Kidney capillary endothelial cell (primary cell): Measurements from ENCODE around the gene MAP2K6.

ENCODE experiments used
- DNase-seq: peaks from one replicate; pipeline ENCODE4 v3.0.0-alpha.2; 2018; ENCODE audit warnings: low spot score

The MAP2K6 gene

DNA sequence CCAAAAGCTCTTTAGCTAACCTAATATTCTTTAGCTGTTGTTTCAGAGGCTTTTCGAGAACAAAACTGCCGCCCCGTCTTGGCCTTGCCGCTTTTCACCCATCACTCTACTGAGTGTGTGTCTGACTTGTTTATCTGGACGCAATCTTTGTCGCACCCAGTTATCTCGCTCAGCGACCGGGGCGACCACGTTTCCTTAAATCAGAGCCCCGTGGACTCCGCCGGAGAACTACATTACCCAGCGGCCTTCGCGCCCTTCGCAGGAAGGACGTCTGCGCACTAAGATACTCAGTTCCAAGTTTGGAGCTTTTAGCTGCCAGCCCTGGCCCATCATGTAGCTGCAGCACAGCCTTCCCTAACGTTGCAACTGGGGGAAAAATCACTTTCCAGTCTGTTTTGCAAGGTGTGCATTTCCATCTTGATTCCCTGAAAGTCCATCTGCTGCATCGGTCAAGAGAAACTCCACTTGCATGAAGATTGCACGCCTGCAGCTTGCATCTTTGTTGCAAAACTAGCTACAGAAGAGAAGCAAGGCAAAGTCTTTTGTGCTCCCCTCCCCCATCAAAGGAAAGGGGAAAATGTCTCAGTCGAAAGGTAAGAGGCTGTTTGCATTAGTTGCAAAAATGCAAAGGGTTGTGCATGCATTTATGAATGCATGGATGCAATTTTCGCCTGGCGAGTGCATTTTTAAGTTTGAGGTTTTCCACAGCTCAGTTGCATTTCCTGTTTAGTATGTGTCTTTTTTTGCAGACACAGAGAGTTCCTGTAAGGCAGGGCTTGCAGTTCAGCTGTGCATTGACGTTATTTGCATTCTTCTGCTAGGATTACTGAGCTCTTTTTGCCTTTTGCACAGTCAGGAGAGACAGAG, at the start of gene MAP2K6:
Gene MAP2K6 (plus strand): TSS at position 290 of the 867 bp plus-strand sequence. CDS start 288 bp downstream, at position 578.
- DNase-seq = peak; percentile 64

- no peak for DNase-seq
Observed at GRCh38 chr17:69367298-69367697, 47.2 kb upstream of the MAP2K6 start.

- no peak for DNase-seq
Observed at GRCh38 chr17:69373069-69373468, 41.4 kb upstream of the MAP2K6 start.

DNA sequence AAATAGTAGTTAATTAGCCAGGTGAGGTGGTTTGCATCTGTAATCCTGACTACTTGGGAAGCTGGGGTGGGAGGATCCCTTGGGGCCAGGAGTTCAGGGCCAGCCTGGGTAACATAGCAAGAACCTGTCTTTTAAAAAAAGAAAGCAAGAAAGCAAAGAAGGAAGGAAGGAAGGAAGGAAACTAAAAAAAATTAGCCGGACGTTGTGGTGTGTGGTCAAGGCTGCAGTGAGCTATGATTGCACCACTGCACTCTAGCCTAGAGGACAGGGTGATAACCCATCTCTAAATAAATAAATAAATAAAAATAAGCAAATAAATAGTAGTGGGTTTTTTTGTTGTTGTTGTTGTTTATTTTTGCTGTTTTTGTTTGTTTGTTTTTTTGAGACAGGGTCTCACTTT, 39.3 kb upstream of the MAP2K6 start:
- no peak for DNase-seq

- DNase-seq = no peak
Observed at GRCh38 chr17:69388822-69389442, 25.6 kb upstream of the MAP2K6 start.

- DNase-seq = no peak
Observed at GRCh38 chr17:69390795-69391501, 23.5 kb upstream of the MAP2K6 start.

DNA sequence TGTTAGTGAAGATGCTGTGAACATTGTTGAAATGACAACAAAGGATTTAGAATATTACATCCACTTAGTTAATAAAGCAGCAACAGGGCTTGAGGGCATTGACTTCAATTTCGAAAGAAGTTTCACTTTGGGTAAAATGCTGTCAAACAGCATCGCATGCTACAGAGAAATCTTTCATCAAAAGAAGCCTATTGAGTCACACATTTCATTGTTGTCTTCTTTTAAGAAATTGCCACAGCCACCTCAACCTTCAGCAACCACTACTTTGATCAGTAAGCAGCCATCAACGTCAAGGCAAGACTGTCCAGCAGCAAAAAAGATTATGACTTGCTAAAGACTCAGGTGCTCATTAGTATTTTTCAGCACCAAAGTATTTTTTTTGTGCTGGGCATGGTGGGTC, 13.2 kb upstream of the MAP2K6 start:
- DNase-seq = no peak

DNA sequence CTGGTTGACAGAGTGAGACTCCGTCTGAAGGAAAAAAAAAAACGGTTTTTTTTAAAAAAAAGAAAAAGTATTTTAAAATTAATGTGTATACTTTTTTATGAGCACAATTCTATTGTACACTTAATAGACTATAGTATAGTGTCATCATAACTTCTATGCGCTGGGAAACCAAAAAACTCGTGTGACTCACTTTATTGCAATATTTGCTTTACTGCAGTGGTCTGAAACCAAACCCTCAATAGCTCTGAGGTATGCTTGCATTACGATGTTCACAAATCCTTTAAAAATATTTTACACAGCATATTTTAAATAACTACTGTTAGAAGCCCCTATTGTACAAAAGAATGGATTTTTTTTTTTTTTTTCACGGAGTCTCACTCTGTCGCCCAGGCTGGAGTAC, 12.4 kb upstream of the MAP2K6 start:
- no peak for DNase-seq

DNA sequence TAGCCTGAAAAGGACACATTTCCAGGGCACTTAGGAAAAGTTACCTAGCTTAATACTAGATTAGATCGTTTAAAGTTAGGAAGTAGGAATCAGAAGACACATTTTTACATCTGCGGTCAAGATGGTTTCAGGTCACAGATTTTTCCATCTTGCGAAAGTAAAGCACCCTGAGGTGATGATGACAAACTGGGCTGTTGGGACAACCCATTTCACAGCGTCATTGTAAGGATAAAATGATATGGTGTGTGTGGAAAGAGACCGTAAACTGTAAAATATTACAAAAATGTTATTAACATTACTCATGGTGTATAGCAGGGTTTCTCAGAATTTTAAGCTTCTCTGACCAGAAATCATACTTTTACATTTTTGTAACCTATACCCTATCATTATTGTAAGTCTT, 10.1 kb upstream of the MAP2K6 start:
- no peak for DNase-seq

DNA sequence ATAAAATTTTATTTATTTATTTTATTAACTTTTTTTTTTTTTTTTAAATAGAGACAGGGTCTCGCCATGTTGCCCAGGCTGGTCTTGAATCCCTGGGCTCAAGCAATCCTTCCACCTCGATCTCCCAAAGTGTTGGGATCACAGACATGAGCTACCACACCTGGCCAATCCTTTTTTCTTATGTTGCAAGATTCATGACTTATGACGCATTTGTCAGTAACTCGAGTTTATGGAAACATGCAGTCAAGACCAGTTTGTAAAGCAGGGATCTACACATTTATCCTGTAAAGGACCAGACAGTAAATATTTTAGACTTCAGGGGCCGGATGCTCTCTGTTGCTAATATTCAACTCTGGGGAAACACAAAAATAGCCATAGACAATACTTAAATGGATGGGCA, 9.4 kb upstream of the MAP2K6 start:
- DNase-seq = no peak

DNA sequence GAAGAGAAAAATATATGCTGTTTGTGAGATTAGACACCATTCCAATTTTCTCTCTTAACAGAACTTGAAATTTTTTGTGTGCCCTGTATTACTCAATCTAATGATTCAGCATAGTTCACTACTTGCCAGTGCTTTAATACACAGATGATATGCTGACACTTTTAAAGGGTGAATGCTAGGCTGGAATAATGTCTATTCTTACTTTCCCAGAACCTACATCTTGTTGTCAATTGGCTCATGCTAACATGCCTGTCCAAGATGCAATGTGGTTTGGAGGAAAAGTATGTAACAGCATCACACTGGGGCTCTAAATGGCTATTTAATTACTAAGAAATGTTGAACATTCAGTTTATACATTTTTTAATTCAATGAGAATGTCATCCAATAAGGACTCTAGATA, 7.6 kb upstream of the MAP2K6 start:
- DNase-seq = no peak

DNA sequence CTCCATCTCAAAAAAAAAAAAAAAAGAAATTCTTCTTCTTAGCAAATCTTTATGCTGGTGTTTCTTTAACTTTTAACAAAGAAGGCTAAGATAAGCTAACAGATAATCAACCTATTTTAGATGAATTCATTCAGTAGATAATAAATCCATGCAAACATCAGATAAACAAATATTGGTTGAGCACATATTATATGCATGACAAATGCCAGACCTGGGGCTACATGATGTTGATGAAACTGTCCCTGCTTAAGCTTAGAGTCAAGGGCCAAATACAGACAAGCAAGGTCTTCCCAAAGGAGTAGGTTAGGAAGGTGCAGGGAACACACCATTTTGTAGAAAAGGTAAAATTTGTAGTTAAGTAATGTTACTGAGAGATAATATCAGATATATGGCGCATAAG, 6.7 kb upstream of the MAP2K6 start:
- DNase-seq = no peak

- no peak for DNase-seq
Observed at GRCh38 chr17:69410671-69411070, 3.8 kb upstream of the MAP2K6 start.

DNA sequence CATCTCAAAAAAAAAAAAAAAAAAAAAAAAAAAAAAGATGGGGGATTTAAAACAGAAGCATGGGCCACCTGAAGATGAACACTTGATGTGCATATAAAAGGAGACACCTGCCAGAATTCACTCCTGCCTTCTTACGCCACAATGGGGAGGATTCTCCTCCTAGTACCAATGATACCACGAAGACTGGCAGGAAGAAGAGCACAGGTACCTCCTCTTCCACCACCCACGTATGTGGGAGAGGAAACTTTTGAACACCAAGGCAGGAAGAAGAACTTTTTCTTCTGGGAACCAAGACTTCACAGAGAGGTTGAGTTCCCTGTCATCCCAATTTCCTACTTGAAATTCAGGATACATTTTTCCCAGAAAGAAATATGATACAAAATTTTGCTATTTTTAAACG, 2.7 kb upstream of the MAP2K6 start:
- no peak for DNase-seq

GRCh38 chr17:69412251-69412671, 2.2 kb upstream of the MAP2K6 start:
- no peak for DNase-seq

DNA sequence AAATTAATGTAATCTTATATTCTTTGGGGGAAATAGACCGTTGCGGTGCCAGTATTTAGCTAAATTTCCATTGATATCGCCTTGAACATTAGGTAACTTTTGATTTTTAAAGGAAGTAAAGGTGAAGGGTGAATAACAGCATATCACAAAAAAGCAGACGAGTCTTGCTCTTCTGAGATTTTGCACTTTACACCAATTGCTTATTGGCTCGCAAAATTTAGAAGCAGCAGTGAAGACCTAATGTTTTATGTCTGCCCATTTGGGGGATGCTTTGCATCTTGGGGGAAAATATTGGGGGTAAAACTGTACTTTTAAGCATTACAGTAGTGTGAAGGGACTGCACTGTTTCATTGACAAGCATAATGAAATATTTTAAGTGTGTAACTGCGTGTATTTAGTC, 934 bp downstream of the MAP2K6 start:
- no peak for DNase-seq

DNA sequence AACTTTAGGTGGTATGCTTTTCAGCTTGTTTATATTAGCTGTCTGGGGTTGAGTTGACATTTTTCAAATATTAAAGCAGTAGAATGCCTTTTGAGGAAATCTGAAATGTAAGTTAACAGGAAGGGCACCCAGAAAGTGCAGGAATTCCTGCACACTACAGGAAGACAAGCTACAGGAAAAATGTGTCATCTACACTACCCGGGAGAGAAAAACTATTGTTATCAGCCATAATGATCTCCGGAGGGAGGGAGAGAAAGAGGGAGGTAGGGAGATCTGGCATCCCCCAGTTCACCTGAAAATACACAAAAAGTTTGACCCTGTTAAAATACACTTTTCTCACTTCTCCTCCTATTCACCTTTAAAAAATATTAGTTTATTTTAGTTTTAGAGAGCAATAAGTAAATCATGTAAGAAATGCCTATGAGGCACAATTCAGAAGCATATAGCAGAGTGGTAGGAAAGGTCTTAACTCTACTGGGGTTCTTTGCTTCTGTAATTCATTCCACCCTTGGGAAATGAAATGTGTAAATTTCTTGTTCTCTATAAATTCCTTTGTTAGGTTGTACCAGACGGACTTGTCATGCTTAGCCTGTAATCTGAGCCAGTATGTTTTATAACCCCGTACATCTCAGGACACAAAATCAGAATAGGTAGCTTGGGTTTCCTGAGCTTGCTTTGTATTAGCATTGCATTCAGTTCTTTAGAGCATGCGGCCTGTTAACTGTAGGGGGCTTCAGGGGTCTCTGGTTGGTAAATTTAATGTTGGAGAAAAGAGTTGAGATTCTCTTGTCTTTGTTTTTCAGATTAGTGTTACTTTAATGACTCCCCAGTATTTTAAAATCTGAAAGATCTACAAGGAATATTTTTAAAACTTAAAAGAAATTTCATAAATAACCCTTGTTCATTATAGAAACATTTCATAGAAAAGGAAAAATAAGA, 3.3 kb downstream of the MAP2K6 start:
- no peak for DNase-seq

- DNase-seq = no peak
Observed at GRCh38 chr17:69418535-69418934, 4.0 kb downstream of the MAP2K6 start.

DNA sequence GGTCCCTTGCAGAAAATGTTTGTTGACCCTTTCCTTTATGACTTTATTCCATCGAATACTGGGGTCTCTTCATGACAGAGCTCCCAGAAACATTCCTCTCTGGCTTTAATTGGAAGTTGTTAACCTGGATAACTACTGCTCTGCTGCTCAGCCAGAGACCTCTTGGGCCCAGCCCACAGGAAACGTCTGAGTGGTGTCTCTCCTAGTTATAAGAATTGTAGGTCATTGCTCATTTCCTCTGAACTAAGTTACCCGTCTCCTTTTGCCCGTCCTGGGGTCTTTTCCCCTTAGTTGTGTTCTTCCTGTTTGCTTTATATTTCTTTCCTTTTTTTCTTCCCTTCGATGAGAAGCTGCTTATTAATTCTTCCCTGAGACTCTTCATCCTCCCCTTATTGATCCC, 9.0 kb downstream of the MAP2K6 start:
- peak; percentile 92 for DNase-seq

GRCh38 chr17:69424287-69425041, 10.0 kb downstream of the MAP2K6 start:
- DNase-seq = no peak

DNA sequence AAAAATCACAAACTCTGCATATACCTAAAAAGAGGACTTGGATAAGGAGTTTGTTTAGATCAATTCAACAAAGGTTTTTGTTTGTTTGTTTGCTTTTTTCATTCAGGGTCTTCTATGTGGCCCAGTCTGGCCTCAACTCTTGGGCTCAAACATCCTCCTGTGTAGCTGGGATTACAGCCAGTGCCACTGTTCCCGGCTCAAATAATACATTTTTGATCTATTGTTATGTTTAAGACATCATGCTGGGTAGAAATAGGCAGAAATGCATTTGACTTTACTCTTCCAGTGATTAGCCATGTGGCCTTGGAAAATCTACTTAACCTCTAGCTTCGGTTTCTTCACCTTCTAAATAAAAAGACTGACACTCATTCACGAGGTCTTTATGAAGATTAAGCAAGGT, 11.5 kb downstream of the MAP2K6 start:
- no peak for DNase-seq
